Measurements from ENCODE around the gene CEP120.
"Not testable (repeated sequence)": the region's sequence is repeated elsewhere in the genome, so short reads cannot be mapped to it uniquely, and the experiment has no call there.

CEP120 gene

DNA sequence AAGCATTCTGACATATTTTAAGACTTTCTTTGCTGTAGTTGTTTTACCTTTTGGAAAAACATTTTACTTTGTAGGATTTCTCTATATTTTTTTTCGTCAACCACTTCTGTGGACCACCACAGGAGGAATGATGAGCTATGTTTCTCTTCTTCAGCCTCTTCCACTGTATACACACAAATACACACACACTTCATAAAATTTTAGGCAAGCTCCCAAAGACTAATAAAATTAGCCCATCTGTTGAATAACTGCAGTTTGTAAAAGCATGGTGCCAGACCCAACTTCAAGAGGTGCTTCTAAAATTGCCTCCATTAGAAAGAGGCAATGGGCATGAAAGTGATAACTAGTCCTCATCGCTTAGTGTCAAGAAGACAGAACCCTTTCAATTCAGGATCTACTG is 4.1 kb upstream of the CEP120 start:
- H3K36me3 Mint-ChIP-seq = no peaks in the 10 kb centered on the region
- H3K4me3 Mint-ChIP-seq = no peak overlapping the region
- H3K27me3 Mint-ChIP-seq = no peaks in the 10 kb centered on the region
- no peak for ATAC-seq
- peaks cover 10% of the 10 kb centered on the region for H3K4me1 Mint-ChIP-seq
- H3K27ac Mint-ChIP-seq = no peak overlapping the region
- H3K9me3 Mint-ChIP-seq = no peaks in the 10 kb centered on the region

DNA sequence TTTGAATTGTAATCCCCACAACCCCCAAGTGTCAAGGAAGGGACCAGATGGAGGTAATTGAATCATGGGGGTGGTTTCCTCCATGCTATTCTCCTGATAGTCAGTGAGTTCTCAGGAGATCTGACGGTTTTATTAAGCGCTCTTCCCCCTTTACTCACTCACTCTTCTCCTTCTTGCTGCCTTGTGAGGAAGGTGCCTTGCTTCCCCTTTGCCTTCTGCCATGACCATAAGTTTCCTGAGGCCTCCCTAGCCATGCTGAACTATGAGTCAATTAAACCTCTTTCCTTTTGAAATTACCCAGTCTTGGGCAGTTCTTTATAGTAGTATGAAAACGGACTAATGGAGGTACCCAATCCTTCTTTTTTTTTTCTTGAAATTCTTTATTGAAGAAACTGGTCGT is 2.2 kb upstream of the CEP120 start:
- peak overlapping the region; percentile 4 for H3K27ac Mint-ChIP-seq
- peaks cover 10% of the 10 kb centered on the region for H3K4me1 Mint-ChIP-seq
- no peaks in the 10 kb centered on the region for H3K27me3 Mint-ChIP-seq
- no peak for ATAC-seq
- no peaks in the 10 kb centered on the region for H3K9me3 Mint-ChIP-seq
- H3K36me3 Mint-ChIP-seq = no peaks in the 10 kb centered on the region
- no peak overlapping the region for H3K4me3 Mint-ChIP-seq

DNA sequence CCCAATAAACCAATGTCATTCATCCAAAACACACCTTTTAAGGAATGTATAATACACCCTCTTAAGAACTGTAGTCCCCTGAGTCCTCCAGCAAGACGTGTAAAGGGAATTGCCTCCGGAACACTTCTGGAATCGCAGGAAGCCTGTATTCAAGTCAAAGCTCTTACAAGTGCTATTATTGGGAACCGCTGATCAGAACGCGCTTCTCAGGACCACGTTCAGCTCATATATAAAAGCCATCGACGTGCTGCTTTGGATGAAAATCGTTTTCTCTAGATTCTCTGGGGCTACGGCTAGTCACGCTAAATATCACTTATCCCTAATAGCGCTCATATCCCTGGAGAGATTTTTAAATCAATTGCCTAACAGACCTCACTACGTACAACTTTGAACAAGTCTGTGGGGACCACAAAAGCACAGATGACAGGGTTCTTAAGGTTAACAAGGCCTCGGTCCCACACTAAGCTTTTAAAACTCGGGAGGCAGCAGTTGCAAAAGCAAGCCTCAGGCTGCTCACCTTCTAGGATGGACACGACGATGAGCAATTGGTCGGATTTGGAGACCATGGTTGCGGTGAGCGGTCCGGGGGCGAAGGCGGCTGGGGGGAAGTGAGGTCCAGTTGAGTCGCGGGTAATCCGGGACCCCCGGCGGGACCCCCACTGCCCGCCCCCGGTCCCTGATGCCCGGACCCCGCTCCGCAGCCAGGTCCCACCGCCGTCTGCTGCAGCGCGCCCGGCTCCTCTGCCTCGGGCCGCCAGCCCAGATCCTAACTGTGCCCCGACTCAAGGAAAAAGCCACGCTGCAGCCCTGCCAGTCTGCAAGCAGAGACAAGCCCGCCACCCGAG is 548 bp downstream of the CEP120 start:
- peak; percentile 31 for ATAC-seq
- Mint-ChIP-seq H3K27me3 (no peaks in the 10 kb centered on the region), H3K36me3 (no peaks in the 10 kb centered on the region), H3K9me3 (no peaks in the 10 kb centered on the region), H3K4me1 (peaks cover 10% of the 10 kb centered on the region), H3K27ac (no peak overlapping the region), H3K4me3 (no peak overlapping the region)

DNA sequence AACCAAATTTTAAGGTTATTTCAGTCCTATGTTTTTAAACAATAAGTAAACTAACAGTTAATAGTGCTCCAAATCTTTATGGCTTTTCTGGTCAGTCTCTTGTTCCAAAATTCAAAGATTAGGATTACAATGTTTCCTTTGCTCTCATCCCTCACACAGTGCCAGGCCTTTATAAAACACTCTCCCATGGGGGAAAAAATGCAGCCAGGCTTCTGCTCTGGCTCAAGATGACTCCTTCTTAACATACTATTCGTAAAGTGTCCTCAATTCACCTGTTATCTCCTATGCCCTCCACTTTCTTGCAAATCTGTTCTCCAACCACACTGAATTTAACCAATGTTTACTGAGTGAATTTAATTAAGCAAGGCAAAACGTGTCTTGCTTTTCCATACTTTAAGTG is 1.4 kb downstream of the CEP120 start:
- no peak for ATAC-seq
- H3K36me3 Mint-ChIP-seq = no peaks in the 10 kb centered on the region
- H3K4me1 Mint-ChIP-seq = peaks cover 10% of the 10 kb centered on the region
- no peak overlapping the region for H3K27ac Mint-ChIP-seq
- no peaks in the 10 kb centered on the region for H3K27me3 Mint-ChIP-seq
- no peak overlapping the region for H3K4me3 Mint-ChIP-seq
- H3K9me3 Mint-ChIP-seq = no peaks in the 10 kb centered on the region

DNA sequence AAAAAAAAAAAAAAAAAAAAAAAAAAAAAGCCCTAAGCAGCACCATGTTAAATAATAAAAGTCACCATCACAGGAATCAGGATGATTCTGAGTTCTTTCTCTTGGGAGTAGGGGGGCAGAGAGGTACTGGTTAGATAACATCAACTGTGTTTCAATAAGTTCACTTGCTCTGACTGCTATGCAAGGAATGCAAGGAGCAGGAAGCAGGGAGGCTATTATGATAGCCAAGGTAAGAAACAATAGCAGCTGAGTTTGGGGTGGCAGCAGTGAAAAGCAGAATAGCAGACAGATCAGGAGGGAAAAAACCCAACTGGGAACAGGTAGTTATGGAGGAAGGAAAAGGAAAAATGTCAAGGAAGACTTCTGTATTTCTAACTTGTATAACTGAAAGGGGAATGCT is 8.2 kb downstream of the CEP120 start:
- Mint-ChIP-seq H3K27ac (peak overlapping the region; percentile 4), H3K4me1 (peaks cover 15% of the 10 kb centered on the region), H3K9me3 (no peaks in the 10 kb centered on the region), H3K36me3 (peaks cover 37% of the 10 kb centered on the region), H3K4me3 (no peak overlapping the region), H3K27me3 (no peaks in the 10 kb centered on the region)
- no peak for ATAC-seq

DNA sequence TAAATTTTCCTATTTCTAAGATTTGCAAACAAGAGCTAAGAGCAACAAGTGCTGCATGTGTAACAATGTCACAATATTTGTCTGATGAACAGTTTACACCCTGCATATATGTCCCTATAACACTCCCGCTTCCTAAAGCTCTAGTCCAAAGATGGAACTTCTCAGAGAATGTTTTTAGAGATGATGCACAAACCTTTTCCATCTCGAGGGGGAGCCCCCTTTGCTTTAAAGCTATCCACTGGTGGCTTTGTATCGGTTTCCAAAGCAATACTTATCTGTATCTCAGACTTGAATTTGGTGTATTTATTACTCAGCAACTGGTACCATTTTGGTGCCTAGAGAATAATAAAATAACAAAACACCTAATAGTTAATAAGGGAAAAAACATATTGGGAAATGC is 11.0 kb downstream of the CEP120 start:
- H3K9me3 Mint-ChIP-seq = no peaks in the 10 kb centered on the region
- H3K4me3 Mint-ChIP-seq = no peak overlapping the region
- peaks cover 64% of the 10 kb centered on the region for H3K36me3 Mint-ChIP-seq
- peaks cover 31% of the 10 kb centered on the region for H3K4me1 Mint-ChIP-seq
- ATAC-seq = no peak
- no peaks in the 10 kb centered on the region for H3K27me3 Mint-ChIP-seq
- H3K27ac Mint-ChIP-seq = no peak overlapping the region

DNA sequence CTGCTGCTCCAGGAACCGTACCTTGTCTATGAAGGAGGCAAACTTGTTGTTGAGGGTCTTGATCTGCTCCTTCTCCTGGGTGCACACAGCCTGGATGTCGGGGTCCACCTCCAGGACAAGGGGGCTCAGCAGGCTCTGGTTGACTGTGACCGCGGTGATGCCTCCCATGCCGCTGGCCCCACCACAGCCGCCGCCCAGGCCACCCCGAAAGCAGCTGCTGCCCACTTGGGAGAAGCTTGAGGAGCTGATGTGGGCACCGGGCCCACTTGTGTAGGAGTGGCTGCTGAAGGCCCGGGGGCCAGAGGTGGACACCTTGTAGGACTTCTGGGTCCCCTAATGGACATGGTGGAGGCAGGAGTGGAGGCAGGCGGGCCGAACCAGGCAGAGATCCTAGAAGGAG is 21.2 kb downstream of the CEP120 start:
- not testable (repeated sequence) for H3K27me3 Mint-ChIP-seq, H3K27ac Mint-ChIP-seq, H3K9me3 Mint-ChIP-seq, ATAC-seq, H3K4me3 Mint-ChIP-seq
- H3K36me3 Mint-ChIP-seq = peaks cover 78% of the 10 kb centered on the region
- peaks cover 44% of the 10 kb centered on the region for H3K4me1 Mint-ChIP-seq

DNA sequence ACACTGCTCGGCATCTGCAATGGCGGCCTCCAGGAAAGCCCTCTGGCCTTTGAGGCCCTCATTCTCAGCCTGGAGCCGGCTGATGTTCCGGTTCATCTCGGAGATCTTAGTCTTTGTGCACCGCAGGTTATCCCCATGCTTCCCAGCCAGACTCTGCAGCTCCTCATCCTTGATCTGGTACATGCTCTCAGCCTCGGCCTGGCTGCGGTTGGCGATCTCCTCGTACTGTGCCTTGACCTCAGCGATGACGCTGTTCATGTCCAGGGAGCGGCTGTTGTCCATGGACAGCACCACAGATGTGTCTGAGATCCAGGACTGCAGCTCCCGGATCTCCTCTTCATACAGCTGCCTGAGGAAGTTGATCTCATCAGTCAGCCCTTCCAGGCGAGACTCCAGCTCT is 21.9 kb downstream of the CEP120 start:
- H3K27ac Mint-ChIP-seq = no peak overlapping the region
- H3K36me3 Mint-ChIP-seq = peaks cover 78% of the 10 kb centered on the region

DNA sequence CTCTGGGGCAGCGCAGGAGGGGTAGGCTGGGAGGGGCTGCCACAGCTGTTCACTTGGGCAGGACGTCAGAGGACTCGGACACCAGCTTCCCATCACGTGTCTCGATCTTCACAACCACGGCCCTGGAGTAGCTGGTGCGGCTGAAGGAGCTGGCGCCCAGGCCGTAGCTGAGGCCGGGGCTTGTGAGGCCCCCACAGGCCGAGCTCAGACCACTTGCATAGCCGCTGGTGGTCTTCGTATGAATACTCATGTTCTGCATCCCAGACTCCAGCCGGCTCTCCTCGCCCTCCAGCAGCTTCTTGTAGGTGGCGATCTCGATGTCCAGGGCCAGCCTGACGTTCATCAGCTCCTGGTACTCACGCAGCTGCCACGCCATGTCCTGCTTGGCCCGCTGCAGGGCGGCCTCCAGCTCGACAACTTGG is 22.3 kb downstream of the CEP120 start:
- not testable (repeated sequence) for H3K27me3 Mint-ChIP-seq, ATAC-seq, H3K4me3 Mint-ChIP-seq, H3K27ac Mint-ChIP-seq, H3K9me3 Mint-ChIP-seq
- peaks cover 74% of the 10 kb centered on the region for H3K36me3 Mint-ChIP-seq
- H3K4me1 Mint-ChIP-seq = peaks cover 38% of the 10 kb centered on the region

More for the DNA sequence above, 21.9 kb downstream of the CEP120 start:
- Mint-ChIP-seq H3K4me3 (no peak overlapping the region), H3K9me3 (no peaks in the 10 kb centered on the region), H3K4me1 (peaks cover 42% of the 10 kb centered on the region), H3K27me3 (no peaks in the 10 kb centered on the region)
- ATAC-seq = no peak

DNA sequence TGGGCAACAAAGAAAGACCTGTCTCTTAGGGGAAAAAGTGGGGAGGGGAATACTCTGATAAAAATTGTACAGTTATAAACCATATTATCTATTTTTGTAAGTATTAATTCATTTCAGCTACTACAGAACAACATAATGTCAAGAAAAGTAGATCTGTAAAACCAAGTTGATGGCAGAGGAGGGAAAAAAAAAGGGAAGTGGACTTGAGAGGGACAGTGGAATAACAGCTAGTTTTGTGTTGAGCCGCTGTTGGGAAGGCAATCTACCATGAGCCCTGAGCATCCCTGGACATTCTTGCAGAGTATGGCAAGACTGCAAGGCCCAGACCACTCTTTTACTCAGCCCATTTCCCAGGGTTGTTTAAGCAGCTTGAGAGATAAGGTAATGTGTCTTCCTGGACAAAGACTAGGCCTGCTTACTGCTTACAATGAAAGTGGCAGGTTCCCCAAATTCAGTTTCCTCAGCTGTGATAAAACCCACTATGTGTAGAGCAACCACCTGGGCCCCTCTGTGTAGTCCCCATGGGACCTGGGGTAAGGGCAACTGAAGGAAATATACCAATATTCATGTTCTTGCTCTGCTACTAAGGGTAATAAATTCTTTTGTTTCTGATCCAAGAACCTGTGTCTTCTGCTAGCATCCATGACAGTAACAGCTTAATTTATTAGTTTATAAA is 25.0 kb downstream of the CEP120 start:
- H3K27ac Mint-ChIP-seq = peak overlapping the region; percentile 74
- H3K27me3 Mint-ChIP-seq = no peaks in the 10 kb centered on the region
- peaks cover 33% of the 10 kb centered on the region for H3K4me1 Mint-ChIP-seq
- peaks cover 47% of the 10 kb centered on the region for H3K36me3 Mint-ChIP-seq
- peak; percentile 95 for ATAC-seq
- H3K4me3 Mint-ChIP-seq = no peak overlapping the region
- H3K9me3 Mint-ChIP-seq = no peaks in the 10 kb centered on the region

DNA sequence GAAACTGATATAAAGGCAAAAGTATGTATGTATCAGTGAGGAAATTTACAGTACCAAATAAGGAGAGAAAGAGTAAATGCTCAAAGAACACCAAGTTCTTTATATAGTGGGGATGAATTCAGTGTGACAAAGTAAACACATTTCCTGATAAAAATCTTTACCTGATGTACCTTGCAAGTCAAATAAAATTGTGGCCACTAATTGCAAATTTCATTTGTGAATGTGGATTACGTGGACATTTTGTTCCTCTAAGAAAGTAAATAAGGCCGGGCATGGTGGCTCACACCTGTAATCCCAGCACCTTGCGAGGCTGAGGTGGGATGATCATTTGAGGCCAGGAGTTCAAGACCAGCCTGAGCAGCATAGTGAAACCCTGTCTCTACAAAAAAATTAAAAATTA is 25.7 kb downstream of the CEP120 start:
- peaks cover 44% of the 10 kb centered on the region for H3K36me3 Mint-ChIP-seq

DNA sequence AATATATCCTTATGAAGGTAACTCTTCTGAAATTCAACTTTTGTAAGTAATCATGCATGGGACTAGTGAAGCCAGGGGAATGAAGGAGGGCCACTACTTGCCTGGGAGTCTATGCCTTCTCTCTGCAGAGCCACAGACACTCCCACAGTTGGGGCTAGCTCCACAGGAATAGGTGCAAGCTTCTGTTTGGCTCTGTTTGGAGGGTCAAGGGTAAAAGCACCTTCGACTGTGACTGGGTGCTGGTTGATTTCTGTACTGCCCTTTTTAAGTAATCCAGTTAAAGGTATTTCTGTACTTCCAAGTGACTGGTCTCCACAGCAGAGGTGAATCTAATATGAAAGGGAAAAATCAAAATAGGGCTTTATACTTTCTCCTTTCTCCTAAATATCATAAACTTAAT is 32.2 kb downstream of the CEP120 start:
- no peak for ATAC-seq
- Mint-ChIP-seq H3K4me3 (no peak overlapping the region), H3K36me3 (peaks cover 34% of the 10 kb centered on the region), H3K27ac (no peak overlapping the region), H3K27me3 (no peaks in the 10 kb centered on the region), H3K9me3 (no peaks in the 10 kb centered on the region), H3K4me1 (no peaks in the 10 kb centered on the region)

More for the DNA sequence above, 25.7 kb downstream of the CEP120 start:
- H3K4me1 Mint-ChIP-seq = peaks cover 33% of the 10 kb centered on the region
- no peak for ATAC-seq
- no peaks in the 10 kb centered on the region for H3K9me3 Mint-ChIP-seq
- no peak overlapping the region for H3K4me3 Mint-ChIP-seq
- no peaks in the 10 kb centered on the region for H3K27me3 Mint-ChIP-seq
- peak overlapping the region; percentile 74 for H3K27ac Mint-ChIP-seq

DNA sequence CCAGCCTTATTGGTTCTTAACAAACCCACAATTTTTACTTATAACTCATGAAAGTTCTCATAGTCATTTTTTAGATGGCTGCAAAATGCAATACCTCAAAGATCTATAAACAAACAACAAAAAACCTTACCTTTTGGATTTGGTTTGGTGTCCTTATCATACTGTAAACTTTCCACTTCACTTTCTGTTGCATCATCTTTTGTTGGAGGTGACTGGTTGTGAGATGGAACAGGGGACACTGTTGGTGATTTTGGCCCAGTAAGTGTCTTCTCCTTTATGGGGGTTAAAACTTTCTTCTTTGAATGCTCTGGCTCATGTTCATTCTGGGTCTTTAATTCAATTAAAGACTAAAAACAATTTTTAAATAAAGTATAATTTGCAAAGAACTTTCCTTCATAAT is 33.4 kb downstream of the CEP120 start:
- Mint-ChIP-seq H3K4me1 (no peaks in the 10 kb centered on the region), H3K27me3 (no peaks in the 10 kb centered on the region), H3K9me3 (no peaks in the 10 kb centered on the region), H3K4me3 (no peak overlapping the region), H3K27ac (no peak overlapping the region), H3K36me3 (peaks cover 43% of the 10 kb centered on the region)
- no peak for ATAC-seq

DNA sequence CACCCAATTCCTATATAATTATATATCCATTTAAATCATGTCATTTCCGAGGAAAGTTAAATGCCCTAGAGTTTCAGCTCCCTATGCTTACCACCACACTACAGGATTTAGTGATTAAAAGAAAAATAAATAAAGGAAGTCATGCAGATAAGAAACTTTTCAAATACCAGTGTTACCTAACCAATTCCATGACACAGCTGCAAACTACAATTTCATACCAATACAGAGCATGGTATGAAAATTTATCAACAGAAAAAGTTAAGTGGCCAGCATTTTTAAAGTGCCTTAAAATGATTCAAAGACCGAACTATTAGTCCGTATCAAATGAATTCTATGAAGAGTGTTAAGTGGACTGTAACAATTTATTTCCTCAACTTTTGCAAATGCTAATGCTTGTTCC is 35.9 kb downstream of the CEP120 start:
- Mint-ChIP-seq H3K36me3 (peaks cover 57% of the 10 kb centered on the region), H3K4me1 (no peaks in the 10 kb centered on the region), H3K27me3 (no peaks in the 10 kb centered on the region), H3K27ac (no peak overlapping the region), H3K4me3 (no peak overlapping the region), H3K9me3 (no peaks in the 10 kb centered on the region)
- no peak for ATAC-seq

DNA sequence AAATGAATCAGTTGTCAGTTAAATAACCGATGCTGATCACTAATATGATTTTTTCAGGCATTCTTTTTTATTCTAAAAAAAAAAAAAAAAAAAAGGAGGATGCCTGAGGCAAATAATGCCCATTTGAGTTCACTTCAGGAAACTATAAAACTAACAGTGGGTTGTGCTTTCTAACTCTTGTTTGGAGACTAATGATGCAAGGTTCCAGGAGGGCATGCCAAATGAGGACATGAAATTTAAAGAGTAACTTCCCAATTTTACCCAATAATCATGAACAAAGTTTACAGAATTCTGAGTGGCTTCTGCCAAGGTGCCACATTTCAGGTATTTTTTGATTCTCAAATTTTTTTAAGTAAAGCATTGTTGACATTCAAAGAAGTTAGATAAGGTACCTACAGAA is 41.0 kb downstream of the CEP120 start:
- no peaks in the 10 kb centered on the region for H3K9me3 Mint-ChIP-seq
- H3K36me3 Mint-ChIP-seq = peaks cover 61% of the 10 kb centered on the region
- no peaks in the 10 kb centered on the region for H3K4me1 Mint-ChIP-seq
- H3K4me3 Mint-ChIP-seq = no peak overlapping the region
- H3K27ac Mint-ChIP-seq = no peak overlapping the region
- H3K27me3 Mint-ChIP-seq = no peaks in the 10 kb centered on the region
- ATAC-seq = no peak

DNA sequence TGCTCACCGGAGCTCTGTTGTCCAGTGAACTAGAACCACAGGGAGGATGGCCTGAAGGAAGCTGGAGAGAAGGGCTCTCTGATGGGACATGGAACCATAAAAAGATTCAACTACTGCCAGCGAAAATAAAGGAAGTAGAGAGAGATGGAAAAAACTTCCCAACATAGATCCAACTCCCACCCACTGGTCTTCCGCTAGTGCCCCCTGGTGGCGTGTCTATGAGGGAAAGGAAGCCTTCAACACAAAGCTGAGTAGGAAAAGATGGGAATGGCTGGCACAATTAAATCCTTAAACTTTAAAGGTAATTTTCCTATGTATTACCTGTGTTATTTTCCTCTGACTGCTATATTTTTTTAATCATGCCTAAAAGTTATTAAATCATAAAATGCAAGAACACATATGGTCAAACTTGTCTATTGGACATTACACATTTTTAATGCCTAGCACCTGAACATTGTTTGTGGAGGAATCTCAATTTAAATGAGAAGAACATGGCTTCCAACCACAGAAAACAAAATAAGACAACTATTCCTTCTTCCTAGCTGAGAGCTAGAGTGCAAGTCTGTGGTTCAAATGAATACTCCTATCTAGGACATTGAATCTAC is 51.5 kb downstream of the CEP120 start:
- Mint-ChIP-seq H3K27me3 (no peaks in the 10 kb centered on the region), H3K9me3 (no peaks in the 10 kb centered on the region), H3K27ac (peak overlapping the region; percentile 3), H3K36me3 (peaks cover 57% of the 10 kb centered on the region), H3K4me1 (no peaks in the 10 kb centered on the region), H3K4me3 (no peak overlapping the region)
- no peak for ATAC-seq

All from stimulated activated memory B cell treated with anti-CD40 and anti-IgM and Interleukin-4, amounts not matched to agents 10 μg/mL and 1 μg/mL and 100 μg/mL, for 72 hours (primary cell).